Nephron (organoid): ENCODE data around the gene MTHFD1L.

ENCODE experiments used
- H3K27ac Mint-ChIP-seq, 3 experiments: 2 replicates each; pipeline ENCODE4 v1.8.0; 2020; ENCODE audit warnings: mixed read lengths in 3 of 3, mild to moderate bottlenecking in 2 of 3, moderate library complexity in 1 of 3
- H3K27me3 Mint-ChIP-seq: 2 replicates; pipeline ENCODE4 v1.8.0; 2021; ENCODE audit warnings: low read depth, mild to moderate bottlenecking, moderate library complexity, mixed read lengths
- H3K36me3 Mint-ChIP-seq: 2 replicates; pipeline ENCODE4 v1.8.0; 2020; ENCODE audit warnings: low read depth, mixed read lengths
- H3K4me1 Mint-ChIP-seq: 2 replicates; pipeline ENCODE4 v1.8.0; 2020; ENCODE audit warnings: mixed read lengths
- H3K4me3 Mint-ChIP-seq, 3 experiments: 2 replicates each; pipeline ENCODE4 v1.8.0; 2020; ENCODE audit warnings: mild to moderate bottlenecking in 3 of 3, mixed read lengths in 3 of 3, moderate library complexity in 2 of 3
- H3K9me3 Mint-ChIP-seq: 2 replicates; pipeline ENCODE4 v1.8.0; 2020; ENCODE audit warnings: mixed read lengths
- CTCF ChIP-seq, 3 experiments: fragments of 200-600 bp; sonication (generic); IDR thresholded peaks; one replicate each; pipeline ENCODE4 v1.5.0; 2021; ENCODE audit warnings: antibody characterized with exemption in 3 of 3; ENCODE audit not compliant: unreplicated experiment in 3 of 3

MTHFD1L gene

GRCh38 chr6:151068761-151069312 lies 203.3 kb downstream of the MTHFD1L start:
- Mint-ChIP-seq H3K4me1 (peaks cover 59% of the 10 kb centered on the region), H3K9me3 (peaks cover 13% of the 10 kb centered on the region), H3K36me3 (peaks cover 35% of the 10 kb centered on the region), H3K27me3 (no peaks in the 10 kb centered on the region), H3K4me3 (no peak overlapping the region), H3K27ac (peak overlapping the region; percentile 92 to 96 (median 93))
- TF ChIP-seq CTCF (IDR thresholded peaks at IDR 0.05; ENCODE audit: unreplicated experiment in 3 of 3): no peak

GRCh38 chr6:151069641-151070040 lies 204.1 kb downstream of the MTHFD1L start:
- no peaks in the 10 kb centered on the region for H3K27me3 Mint-ChIP-seq

GRCh38 chr6:151070631-151071051 lies 205.1 kb downstream of the MTHFD1L start:
- Mint-ChIP-seq H3K27ac (peak overlapping the region; percentile 92 to 96 (median 93)), H3K36me3 (peaks cover 53% of the 10 kb centered on the region), H3K27me3 (no peaks in the 10 kb centered on the region), H3K4me3 (no peak overlapping the region), H3K4me1 (peaks cover 53% of the 10 kb centered on the region), H3K9me3 (peaks cover 23% of the 10 kb centered on the region)
- no peak for TF ChIP-seq CTCF (IDR thresholded peaks at IDR 0.05; ENCODE audit: unreplicated experiment in 3 of 3)

More at GRCh38 chr6:151069641-151070040, 204.1 kb downstream of the MTHFD1L start:
- Mint-ChIP-seq H3K9me3 (peaks cover 13% of the 10 kb centered on the region), H3K4me3 (no peak overlapping the region), H3K27ac (peak overlapping the region; percentile 92 to 96 (median 93)), H3K36me3 (peaks cover 43% of the 10 kb centered on the region), H3K4me1 (peaks cover 60% of the 10 kb centered on the region)
- no peak for TF ChIP-seq CTCF (IDR thresholded peaks at IDR 0.05; ENCODE audit: unreplicated experiment in 3 of 3)

- H3K36me3 Mint-ChIP-seq: peaks cover 58% of the 10 kb centered on the region
- peaks cover 27% of the 10 kb centered on the region for H3K9me3 Mint-ChIP-seq
- TF ChIP-seq CTCF (IDR thresholded peaks at IDR 0.05; ENCODE audit: unreplicated experiment in 3 of 3): no peak
- no peak overlapping the region for H3K4me3 Mint-ChIP-seq
- peaks cover 53% of the 10 kb centered on the region for H3K4me1 Mint-ChIP-seq
- peak overlapping the region; percentile 11 to 96 (median 54) for H3K27ac Mint-ChIP-seq
- no peaks in the 10 kb centered on the region for H3K27me3 Mint-ChIP-seq
These were observed 205.8 kb downstream of the MTHFD1L start for GRCh38 chr6:151071295-151071694.

GRCh38 chr6:151073146-151073545 lies 207.6 kb downstream of the MTHFD1L start:
- Mint-ChIP-seq H3K36me3 (peaks cover 66% of the 10 kb centered on the region), H3K27me3 (no peaks in the 10 kb centered on the region), H3K9me3 (peaks cover 32% of the 10 kb centered on the region), H3K27ac (peak overlapping the region; percentile 49 to 79 (median 73)), H3K4me1 (peaks cover 45% of the 10 kb centered on the region), H3K4me3 (no peak overlapping the region)
- TF ChIP-seq CTCF (IDR thresholded peaks at IDR 0.05; ENCODE audit: unreplicated experiment in 3 of 3): no peak

- Mint-ChIP-seq H3K36me3 (peaks cover 71% of the 10 kb centered on the region), H3K4me1 (peaks cover 40% of the 10 kb centered on the region), H3K9me3 (peaks cover 32% of the 10 kb centered on the region), H3K4me3 (no peak overlapping the region), H3K27ac (peak overlapping the region; percentile 49 to 79 (median 73)), H3K27me3 (no peaks in the 10 kb centered on the region)
- TF ChIP-seq CTCF (IDR thresholded peaks at IDR 0.05; ENCODE audit: unreplicated experiment in 3 of 3): no peak
These were observed 208.2 kb downstream of the MTHFD1L start for GRCh38 chr6:151073701-151074100.
